GM19193 (cell line): ENCODE measurements around the gene ZNF217.

Experiments
- POLR2A ChIP-seq: IDR thresholded peaks from 4 replicates; pipeline ENCODE4 v1.6.1; 2011; ENCODE audit not compliant: insufficient read depth, insufficient read length; ENCODE audit errors: extremely low read depth

Gene ZNF217

GRCh38 chr20:53569606-53570307, 23.9 kb downstream of the ZNF217 start:
- TF ChIP-seq POLR2A = no peak

GRCh38 chr20:53569005-53569404, 24.6 kb downstream of the ZNF217 start:
- no peak for TF ChIP-seq POLR2A

GRCh38 chr20:53568351-53568750, 25.3 kb downstream of the ZNF217 start:
- TF ChIP-seq POLR2A = no peak

DNA sequence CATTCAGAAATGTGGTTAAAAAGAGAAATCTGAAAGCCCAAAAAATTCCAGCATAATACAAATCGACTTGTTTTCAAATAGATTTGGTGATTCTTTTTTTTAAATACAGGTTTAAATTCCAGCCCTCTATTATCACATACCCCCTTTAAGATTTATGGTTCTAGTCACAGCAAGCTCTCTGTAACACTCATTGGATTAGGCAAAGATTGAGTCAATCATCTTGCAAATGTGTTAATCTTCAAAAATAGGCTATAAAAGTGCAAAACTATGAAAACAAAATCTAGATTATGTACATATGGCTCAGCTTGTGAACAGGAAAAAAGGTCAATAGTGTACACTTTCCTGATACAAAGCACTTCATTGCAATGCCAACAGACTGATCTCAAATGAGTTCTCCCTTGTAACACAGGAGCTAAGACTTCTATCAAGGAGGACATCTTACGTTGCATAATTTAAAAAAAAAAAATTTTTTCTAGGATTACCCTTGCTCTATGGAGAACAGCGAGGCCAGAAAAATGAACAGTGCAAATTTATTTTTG, 26.2 kb downstream of the ZNF217 start:
- TF ChIP-seq POLR2A = no peak

GRCh38 chr20:53565254-53565653, 28.4 kb downstream of the ZNF217 start:
- TF ChIP-seq POLR2A = no peak

DNA sequence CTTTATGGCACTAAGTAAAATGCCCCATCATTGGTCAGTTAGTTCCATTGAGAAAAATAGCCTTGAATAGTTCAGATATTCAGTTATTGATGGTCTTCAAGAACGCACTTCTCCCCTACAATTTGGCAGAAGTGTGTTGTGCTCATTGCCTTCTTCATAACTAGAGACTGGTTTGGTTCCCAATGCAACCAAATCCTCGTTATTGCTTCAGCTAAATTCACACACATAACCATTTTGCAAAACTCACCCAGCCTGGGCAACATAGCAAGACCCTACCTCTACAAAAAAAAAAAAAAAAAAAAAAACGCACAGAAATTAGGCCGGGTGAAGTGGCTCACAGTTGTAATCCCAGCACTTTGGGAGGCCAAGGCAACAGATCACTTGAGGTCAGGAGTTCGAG, 32.1 kb downstream of the ZNF217 start:
- TF ChIP-seq POLR2A = no peak

DNA sequence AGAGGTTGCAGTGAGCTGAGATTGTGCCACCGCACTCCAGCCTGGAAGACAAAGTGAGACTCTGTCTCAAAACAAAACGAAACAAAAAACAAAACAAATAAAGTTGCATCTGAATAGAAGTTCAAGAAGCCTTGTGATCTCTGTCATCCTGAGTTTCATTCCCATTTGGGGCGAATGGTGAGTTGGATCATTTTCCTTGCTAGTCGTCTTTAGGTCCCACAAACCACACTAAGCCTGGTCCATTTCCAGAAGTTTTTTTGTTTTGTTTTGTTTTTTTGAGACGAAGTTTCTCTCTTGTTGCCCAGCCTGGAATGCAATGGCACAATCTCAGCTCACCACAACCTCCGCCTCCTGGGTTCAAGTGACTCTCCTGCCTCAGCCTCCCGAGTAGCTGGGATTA, 33.8 kb downstream of the ZNF217 start:
- TF ChIP-seq POLR2A = no peak

GRCh38 chr20:53557130-53557529, 36.5 kb downstream of the ZNF217 start:
- no peak for TF ChIP-seq POLR2A

DNA sequence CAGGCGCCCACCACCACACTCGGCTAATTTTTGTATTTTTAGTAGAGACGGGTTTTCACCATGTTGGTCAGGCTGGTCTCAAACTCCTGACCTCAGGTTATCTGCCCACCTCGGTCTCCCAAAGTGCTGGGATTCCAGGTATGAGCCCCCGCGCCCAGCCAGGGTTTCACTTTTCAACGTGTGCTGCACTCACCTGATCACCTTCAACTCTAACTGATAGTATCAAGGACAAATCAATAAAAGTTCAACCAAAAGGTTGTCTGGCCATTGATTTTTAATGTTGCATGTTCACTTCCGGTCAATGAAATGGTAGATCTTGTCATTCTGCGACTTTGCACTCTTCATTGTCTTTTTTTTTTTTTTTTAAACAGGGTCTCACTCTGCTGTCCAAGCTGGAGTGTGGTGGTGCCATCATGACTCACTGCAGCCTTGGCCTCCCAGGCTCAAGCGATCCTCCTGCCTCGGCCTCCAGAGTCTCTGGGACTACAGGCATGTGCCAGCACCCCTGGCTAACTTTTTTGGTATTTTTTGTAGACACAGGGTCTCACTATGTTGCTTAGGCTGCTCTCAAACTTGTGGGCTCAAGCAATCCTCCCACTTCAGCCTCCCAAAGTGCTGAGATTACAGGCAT, 37.3 kb downstream of the ZNF217 start:
- TF ChIP-seq POLR2A = no peak

DNA sequence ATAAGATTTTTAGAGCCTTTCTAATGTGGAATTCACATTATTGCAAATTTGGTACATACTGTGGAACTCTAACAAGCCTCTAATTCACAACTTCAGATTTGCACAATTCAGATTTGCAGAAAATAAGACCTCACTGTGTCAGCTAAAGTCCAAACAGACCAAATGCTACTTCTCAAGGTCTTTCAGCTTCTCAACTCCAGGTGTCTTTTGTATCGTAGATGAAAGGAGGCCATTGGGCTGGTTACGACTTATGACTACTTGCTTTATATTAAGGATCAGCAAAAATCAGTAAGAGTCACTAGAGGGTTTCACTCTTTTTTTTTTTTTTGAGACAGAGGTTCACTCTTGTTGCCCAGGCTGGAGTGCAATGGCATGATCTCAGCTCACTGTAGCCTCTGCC, 37.8 kb downstream of the ZNF217 start:
- TF ChIP-seq POLR2A = no peak

DNA sequence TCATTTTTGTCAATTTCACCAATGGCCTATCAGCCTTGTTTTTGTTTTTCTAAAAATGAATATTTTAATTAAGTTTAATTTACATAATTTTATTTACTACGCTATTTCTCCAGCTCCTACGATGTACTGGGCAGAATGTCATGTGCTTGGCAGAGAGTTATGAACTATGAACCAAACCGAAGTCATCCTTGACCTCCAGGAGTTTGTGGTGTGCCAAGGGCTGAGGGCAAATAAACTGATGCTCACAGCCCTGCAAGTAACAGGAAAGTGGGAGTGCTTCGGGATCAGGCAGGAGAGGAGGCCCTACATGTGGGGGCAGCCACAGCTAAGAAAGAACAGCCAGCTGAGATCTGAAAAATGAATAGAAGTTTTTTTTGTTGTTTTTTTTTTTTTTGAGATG, 38.6 kb downstream of the ZNF217 start:
- no peak for TF ChIP-seq POLR2A

GRCh38 chr20:53550280-53551187, 43.1 kb downstream of the ZNF217 start:
- no peak for TF ChIP-seq POLR2A

DNA sequence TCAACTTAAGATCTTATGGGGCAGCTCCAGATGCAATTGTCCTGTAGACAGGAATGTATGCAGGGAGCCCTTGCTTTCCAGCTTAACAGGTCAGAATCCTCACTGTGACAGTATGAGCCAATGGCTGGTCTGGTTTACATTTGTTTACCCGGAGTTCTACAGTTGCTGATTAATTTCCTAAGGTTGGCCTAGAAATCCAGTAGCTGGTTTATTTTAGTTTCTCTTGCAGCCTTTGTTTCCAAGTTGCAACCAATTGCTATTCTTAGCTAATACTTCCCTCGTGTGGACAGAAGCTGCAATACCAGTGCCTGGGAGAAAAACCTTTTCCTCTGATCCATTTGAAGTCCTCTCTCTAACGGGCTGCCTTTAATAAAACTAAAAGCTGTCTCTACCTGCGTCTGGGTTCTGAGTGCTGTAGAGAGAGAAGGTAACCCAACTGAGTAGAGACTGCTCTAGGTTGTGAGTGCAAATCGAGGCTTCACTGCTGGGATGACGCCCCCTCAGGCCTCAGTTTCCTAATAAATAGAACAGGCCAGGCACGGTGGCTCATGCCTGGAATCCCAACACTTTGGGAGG, 45.9 kb downstream of the ZNF217 start:
- no peak for TF ChIP-seq POLR2A

- no peak for TF ChIP-seq POLR2A
Measured at GRCh38 chr20:53539516-53539915, 54.1 kb downstream of the ZNF217 start.

- no peak for TF ChIP-seq POLR2A
Measured at GRCh38 chr20:53535878-53536277, 57.8 kb downstream of the ZNF217 start.
